SK-N-SH treated with all-trans-retinoic acid at 6 μM for 48 hours (cell line): ENCODE measurements around the gene NMRK2.

Source experiments
- ATAC-seq: fragments of 200-7000 bp; cut with Tn5 transposase; 3 replicates; pipeline ENCODE4 v1.9.1; 2020; ENCODE audit warnings: mild to moderate bottlenecking, moderate library complexity
- ARNTL ChIP-seq: fragments of 450-650 bp; formaldehyde crosslinking; IDR thresholded peaks from 2 replicates; pipeline ENCODE4 v1.5.0; 2020; ENCODE audit warnings: low read depth, mild to moderate bottlenecking, moderate library complexity, borderline replicate concordance
- BACH2 ChIP-seq: fragments of 250-450 bp; sonication (Bioruptor Pico); IDR thresholded peaks from 2 replicates; pipeline ENCODE4 v1.9.0; 2021; ENCODE audit warnings: mild to moderate bottlenecking, borderline replicate concordance
- CSDC2 ChIP-seq: fragments of 250-450 bp; sonication (Bioruptor Pico); IDR thresholded peaks from 2 replicates; pipeline ENCODE4 v1.5.0; 2020; ENCODE audit warnings: mild to moderate bottlenecking, moderate library complexity
- ESRRG ChIP-seq: fragments of 250-450 bp; sonication (Bioruptor Pico); IDR thresholded peaks from 2 replicates; pipeline ENCODE4 v1.6.1; 2021; ENCODE audit warnings: mild to moderate bottlenecking
- GLIS3 ChIP-seq: fragments of 250-450 bp; sonication (Bioruptor Pico); IDR thresholded peaks from 2 replicates; pipeline ENCODE4 v1.5.0; 2020; ENCODE audit warnings: mild to moderate bottlenecking, moderate library complexity
- ISL1 ChIP-seq: fragments of 250-450 bp; sonication (Bioruptor Pico); IDR thresholded peaks from 2 replicates; pipeline ENCODE4 v2.1.2; 2022; ENCODE audit warnings: mild to moderate bottlenecking, moderate library complexity
- OSR1 ChIP-seq: fragments of 250-450 bp; sonication (Bioruptor Pico); IDR thresholded peaks from 2 replicates; pipeline ENCODE4 v1.8.0; 2022; ENCODE audit warnings: moderate library complexity, mild to moderate bottlenecking, inconsistent platforms
- PPARA ChIP-seq: fragments of 250-450 bp; sonication (Bioruptor Pico); IDR thresholded peaks from 2 replicates; pipeline ENCODE4 v1.5.0; 2020; ENCODE audit warnings: mild to moderate bottlenecking, borderline replicate concordance
- RARB ChIP-seq: fragments of 250-450 bp; sonication (Bioruptor Pico); IDR thresholded peaks from 2 replicates; pipeline ENCODE4 v1.8.0; 2021; ENCODE audit warnings: mild to moderate bottlenecking, moderate library complexity
- TCF4 ChIP-seq: fragments of 250-450 bp; sonication (Bioruptor Pico); IDR thresholded peaks from 2 replicates; pipeline ENCODE4 v1.8.0; 2021; ENCODE audit warnings: mild to moderate bottlenecking, moderate library complexity, borderline replicate concordance
- TOX ChIP-seq: fragments of 250-450 bp; sonication (Bioruptor Pico); IDR thresholded peaks from 2 replicates; pipeline ENCODE4 v1.8.0; 2021; ENCODE audit warnings: mild to moderate bottlenecking, moderate library complexity, borderline replicate concordance
- ZC3H10 ChIP-seq: fragments of 250-450 bp; sonication (Bioruptor Pico); IDR thresholded peaks from 2 replicates; pipeline ENCODE4 v1.5.1; 2021; ENCODE audit warnings: mild to moderate bottlenecking, moderate library complexity
- ZFP3 ChIP-seq: fragments of 250-450 bp; sonication (Bioruptor Pico); IDR thresholded peaks from 2 replicates; pipeline ENCODE4 v1.5.0; 2020; ENCODE audit warnings: mild to moderate bottlenecking, moderate library complexity
- ZNF565 ChIP-seq: fragments of 450-650 bp; formaldehyde crosslinking; conservative IDR thresholded peaks from 2 replicates; pipeline ENCODE4 v1.5.0; 2020; ENCODE audit warnings: low read depth, mild to moderate bottlenecking, moderate library complexity
- TF ChIP-seq, protein P1 (sequence below): fragments of 250-450 bp; sonication (Bioruptor Pico); IDR thresholded peaks from 2 replicates; pipeline ENCODE4 v1.8.0; 2021; ENCODE audit warnings: low read depth, mild to moderate bottlenecking, moderate library complexity, borderline replicate concordance
- TF ChIP-seq, protein P2 (sequence below): fragments of 250-450 bp; sonication (Bioruptor Pico); IDR thresholded peaks from 2 replicates; pipeline ENCODE4 v1.8.0; 2020; ENCODE audit warnings: mild to moderate bottlenecking, moderate library complexity, borderline replicate concordance
- TF ChIP-seq, protein P3 (sequence below): fragments of 250-450 bp; sonication (Bioruptor Pico); IDR thresholded peaks from 2 replicates; pipeline ENCODE4 v1.5.0; 2020; ENCODE audit warnings: mild to moderate bottlenecking, moderate library complexity
- TF ChIP-seq, protein P4 (sequence below): fragments of 250-450 bp; sonication (Bioruptor Pico); IDR thresholded peaks from 2 replicates; pipeline ENCODE4 v1.5.1; 2020; ENCODE audit warnings: low read depth, mild to moderate bottlenecking, moderate library complexity
- TF ChIP-seq, protein P5 (sequence below): fragments of 250-450 bp; sonication (Bioruptor Pico); IDR thresholded peaks from 2 replicates; pipeline ENCODE4 v1.5.1; 2021; ENCODE audit warnings: mild to moderate bottlenecking, moderate library complexity

NMRK2 gene

DNA sequence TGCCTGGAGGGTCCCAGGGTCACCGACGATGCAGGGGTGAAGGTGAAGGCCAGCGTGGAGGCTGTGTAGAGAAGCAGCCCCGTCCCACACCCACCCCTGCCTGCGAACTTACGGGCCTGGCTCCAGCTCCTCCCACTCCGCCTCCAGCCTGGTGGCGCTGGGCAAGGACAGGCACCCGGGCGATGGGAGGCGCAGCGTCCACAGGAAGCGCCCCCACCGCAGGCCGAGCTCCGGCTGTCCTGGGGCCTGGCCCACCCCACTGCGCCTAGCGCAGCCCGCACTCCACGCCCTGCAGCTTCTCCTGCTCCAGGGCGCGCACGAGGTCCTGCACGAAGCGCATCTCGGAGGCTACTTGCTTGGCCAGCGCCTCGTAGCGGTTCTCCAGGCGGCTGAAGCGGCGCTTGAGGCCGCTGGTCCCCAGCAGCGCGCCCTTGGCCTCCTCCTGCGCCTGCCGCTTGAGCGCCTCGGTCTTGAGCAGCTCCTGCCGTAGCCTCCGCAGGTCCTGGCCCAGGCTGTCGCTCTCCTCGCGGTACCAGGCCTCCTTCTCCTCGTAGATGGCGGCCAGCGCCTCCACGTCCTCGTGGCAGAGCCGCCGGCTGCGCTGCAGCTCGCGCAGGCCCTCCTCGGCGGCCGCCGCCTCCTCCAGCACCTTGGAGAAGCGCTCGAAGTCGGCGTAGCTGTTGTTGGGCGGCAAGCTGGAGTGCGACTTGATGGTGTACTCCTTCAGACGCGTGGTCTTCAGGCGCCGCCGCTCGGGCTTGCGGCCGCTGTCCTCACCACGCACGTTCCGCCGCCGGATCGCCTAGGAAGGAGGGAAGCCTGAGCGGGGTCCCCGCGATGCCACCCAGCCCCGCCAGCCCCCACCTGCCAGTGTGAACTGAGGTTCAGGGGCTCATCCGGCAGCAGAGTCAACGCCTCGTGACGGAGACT is 26.2 kb downstream of the NMRK2 start:
- TF ChIP-seq TOX (CRISPR knock-in tag) (no peak), TCF4 (CRISPR knock-in tag) (no peak), PPARA (no peak), ZC3H10 (no peak), BACH2 (CRISPR knock-in tag) (no peak), ARNTL (CRISPR knock-in tag) (no peak), CSDC2 (CRISPR knock-in tag) (no peak)
- TF ChIP-seq, protein P1, sequence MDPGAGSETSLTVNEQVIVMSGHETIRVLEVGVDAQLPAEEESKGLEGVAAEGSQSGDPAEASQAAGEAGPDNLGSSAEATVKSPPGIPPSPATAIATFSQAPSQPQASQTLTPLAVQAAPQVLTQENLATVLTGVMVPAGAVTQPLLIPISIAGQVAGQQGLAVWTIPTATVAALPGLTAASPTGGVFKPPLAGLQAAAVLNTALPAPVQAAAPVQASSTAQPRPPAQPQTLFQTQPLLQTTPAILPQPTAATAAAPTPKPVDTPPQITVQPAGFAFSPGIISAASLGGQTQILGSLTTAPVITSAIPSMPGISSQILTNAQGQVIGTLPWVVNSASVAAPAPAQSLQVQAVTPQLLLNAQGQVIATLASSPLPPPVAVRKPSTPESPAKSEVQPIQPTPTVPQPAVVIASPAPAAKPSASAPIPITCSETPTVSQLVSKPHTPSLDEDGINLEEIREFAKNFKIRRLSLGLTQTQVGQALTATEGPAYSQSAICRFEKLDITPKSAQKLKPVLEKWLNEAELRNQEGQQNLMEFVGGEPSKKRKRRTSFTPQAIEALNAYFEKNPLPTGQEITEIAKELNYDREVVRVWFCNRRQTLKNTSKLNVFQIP = no peak
- ATAC-seq = no peak

DNA sequence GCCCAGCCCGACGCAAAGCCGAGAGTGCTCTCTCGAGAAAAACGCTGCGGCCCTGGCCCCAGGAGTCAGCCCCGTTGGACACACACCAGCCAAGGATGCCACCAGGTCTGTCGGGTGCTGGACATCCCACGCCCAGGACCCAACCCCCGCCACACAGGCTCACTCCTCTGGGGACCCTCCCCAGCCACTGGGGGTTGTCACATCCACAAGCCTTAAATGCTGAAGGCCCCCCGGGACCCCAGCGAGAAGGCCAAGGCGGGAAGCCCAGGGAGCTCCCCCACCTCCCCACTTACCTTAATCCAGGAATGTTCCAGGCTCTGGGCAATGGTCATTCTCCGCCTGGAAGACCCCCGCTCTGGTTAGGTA is 26.9 kb downstream of the NMRK2 start:
- ATAC-seq = no peak
- TF ChIP-seq ARNTL (CRISPR knock-in tag) = no peak
- no peak for TF ChIP-seq ISL1
- TF ChIP-seq, protein P2, sequence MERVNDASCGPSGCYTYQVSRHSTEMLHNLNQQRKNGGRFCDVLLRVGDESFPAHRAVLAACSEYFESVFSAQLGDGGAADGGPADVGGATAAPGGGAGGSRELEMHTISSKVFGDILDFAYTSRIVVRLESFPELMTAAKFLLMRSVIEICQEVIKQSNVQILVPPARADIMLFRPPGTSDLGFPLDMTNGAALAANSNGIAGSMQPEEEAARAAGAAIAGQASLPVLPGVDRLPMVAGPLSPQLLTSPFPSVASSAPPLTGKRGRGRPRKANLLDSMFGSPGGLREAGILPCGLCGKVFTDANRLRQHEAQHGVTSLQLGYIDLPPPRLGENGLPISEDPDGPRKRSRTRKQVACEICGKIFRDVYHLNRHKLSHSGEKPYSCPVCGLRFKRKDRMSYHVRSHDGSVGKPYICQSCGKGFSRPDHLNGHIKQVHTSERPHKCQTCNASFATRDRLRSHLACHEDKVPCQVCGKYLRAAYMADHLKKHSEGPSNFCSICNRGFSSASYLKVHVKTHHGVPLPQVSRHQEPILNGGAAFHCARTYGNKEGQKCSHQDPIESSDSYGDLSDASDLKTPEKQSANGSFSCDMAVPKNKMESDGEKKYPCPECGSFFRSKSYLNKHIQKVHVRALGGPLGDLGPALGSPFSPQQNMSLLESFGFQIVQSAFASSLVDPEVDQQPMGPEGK (CRISPR knock-in tag) = no peak
- no peak for TF ChIP-seq TCF4 (CRISPR knock-in tag)
- TF ChIP-seq, protein P3, sequence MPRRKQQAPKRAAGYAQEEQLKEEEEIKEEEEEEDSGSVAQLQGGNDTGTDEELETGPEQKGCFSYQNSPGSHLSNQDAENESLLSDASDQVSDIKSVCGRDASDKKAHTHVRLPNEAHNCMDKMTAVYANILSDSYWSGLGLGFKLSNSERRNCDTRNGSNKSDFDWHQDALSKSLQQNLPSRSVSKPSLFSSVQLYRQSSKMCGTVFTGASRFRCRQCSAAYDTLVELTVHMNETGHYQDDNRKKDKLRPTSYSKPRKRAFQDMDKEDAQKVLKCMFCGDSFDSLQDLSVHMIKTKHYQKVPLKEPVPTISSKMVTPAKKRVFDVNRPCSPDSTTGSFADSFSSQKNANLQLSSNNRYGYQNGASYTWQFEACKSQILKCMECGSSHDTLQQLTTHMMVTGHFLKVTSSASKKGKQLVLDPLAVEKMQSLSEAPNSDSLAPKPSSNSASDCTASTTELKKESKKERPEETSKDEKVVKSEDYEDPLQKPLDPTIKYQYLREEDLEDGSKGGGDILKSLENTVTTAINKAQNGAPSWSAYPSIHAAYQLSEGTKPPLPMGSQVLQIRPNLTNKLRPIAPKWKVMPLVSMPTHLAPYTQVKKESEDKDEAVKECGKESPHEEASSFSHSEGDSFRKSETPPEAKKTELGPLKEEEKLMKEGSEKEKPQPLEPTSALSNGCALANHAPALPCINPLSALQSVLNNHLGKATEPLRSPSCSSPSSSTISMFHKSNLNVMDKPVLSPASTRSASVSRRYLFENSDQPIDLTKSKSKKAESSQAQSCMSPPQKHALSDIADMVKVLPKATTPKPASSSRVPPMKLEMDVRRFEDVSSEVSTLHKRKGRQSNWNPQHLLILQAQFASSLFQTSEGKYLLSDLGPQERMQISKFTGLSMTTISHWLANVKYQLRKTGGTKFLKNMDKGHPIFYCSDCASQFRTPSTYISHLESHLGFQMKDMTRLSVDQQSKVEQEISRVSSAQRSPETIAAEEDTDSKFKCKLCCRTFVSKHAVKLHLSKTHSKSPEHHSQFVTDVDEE = no peak
- TF ChIP-seq, protein P1 = no peak
- TF ChIP-seq, protein P4, sequence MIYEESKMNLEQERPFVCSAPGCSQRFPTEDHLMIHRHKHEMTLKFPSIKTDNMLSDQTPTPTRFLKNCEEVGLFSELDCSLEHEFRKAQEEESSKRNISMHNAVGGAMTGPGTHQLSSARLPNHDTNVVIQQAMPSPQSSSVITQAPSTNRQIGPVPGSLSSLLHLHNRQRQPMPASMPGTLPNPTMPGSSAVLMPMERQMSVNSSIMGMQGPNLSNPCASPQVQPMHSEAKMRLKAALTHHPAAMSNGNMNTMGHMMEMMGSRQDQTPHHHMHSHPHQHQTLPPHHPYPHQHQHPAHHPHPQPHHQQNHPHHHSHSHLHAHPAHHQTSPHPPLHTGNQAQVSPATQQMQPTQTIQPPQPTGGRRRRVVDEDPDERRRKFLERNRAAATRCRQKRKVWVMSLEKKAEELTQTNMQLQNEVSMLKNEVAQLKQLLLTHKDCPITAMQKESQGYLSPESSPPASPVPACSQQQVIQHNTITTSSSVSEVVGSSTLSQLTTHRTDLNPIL (CRISPR knock-in tag) = no peak
- no peak for TF ChIP-seq RARB (CRISPR knock-in tag)
- TF ChIP-seq OSR1 (CRISPR knock-in tag) = no peak
- TF ChIP-seq ESRRG (CRISPR knock-in tag) = no peak
- TF ChIP-seq ZFP3 = no peak
- TF ChIP-seq PPARA = no peak
- no peak for TF ChIP-seq ZNF565
- no peak for TF ChIP-seq ZC3H10
- TF ChIP-seq BACH2 (CRISPR knock-in tag) = no peak
- TF ChIP-seq, protein P5, sequence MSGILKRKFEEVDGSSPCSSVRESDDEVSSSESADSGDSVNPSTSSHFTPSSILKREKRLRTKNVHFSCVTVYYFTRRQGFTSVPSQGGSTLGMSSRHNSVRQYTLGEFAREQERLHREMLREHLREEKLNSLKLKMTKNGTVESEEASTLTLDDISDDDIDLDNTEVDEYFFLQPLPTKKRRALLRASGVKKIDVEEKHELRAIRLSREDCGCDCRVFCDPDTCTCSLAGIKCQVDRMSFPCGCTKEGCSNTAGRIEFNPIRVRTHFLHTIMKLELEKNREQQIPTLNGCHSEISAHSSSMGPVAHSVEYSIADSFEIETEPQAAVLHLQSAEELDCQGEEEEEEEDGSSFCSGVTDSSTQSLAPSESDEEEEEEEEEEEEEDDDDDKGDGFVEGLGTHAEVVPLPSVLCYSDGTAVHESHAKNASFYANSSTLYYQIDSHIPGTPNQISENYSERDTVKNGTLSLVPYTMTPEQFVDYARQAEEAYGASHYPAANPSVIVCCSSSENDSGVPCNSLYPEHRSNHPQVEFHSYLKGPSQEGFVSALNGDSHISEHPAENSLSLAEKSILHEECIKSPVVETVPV (CRISPR knock-in tag) = no peak
- no peak for TF ChIP-seq GLIS3 (CRISPR knock-in tag)
